CD4-positive, CD25-positive, alpha-beta regulatory T cell (primary cell): ENCODE data around the gene CRLF2. TPM values are rescaled to one million over a fixed set of nuclear protein-coding genes. Genes with fewer than 3 reads are reported as not detected.
"Not testable (repeated sequence)": the region's sequence is repeated elsewhere in the genome, so short reads cannot be mapped to it uniquely, and the experiment has no call there.

Source experiments
- ATAC-seq, 2 donors: fragments of 150-1000 bp; cut with Tn5 transposase; one replicate each; pipeline ENCODE4 v1.10.0; 2021; ENCODE audit warnings: low read depth in 2 of 2, moderate number of reproducible peaks in 2 of 2, moderate library complexity in 1 of 2
- DNase-seq, 3 donors: peaks; one replicate each; pipeline versions ENCODE4 v3.0.0 to v3.0.0-alpha.2; 2012 to 2022; ENCODE audit warnings: mixed read lengths in 1 of 3
- H3K27ac ChIP-seq: one replicate; pipeline ENCODE4 v1.7.0; 2013; ENCODE audit warnings: mild to moderate bottlenecking, low read length; ENCODE audit not compliant: insufficient read depth, poor library complexity, severe bottlenecking
- H3K27me3 ChIP-seq: one replicate; pipeline ENCODE4 v1.7.0; 2013; ENCODE audit warnings: low read length; ENCODE audit not compliant: control insufficient read depth, insufficient read depth
- H3K36me3 ChIP-seq: one replicate; pipeline ENCODE4 v1.7.0; 2013; ENCODE audit warnings: mild to moderate bottlenecking, low read length, moderate library complexity; ENCODE audit not compliant: control insufficient read depth, insufficient read depth
- H3K4me1 ChIP-seq: 2 replicates; pipeline ENCODE4 v1.7.0; 2013; ENCODE audit warnings: mild to moderate bottlenecking, low read length; ENCODE audit not compliant: insufficient read depth, control insufficient read depth, poor library complexity, severe bottlenecking
- H3K4me3 ChIP-seq: one replicate; pipeline ENCODE4 v1.7.0; 2013; ENCODE audit warnings: low read depth, mild to moderate bottlenecking, low read length, moderate library complexity
- H3K9me3 ChIP-seq, 2 experiments: 1 replicate in 1 of 2; 2 replicates in 1 of 2; pipeline ENCODE4 v1.7.0; 2013; ENCODE audit warnings: low read length in 2 of 2, mild to moderate bottlenecking in 1 of 2, moderate library complexity in 1 of 2; ENCODE audit not compliant: control insufficient read depth in 2 of 2
- H3K27ac Mint-ChIP-seq, 3 donors: one replicate each; pipeline ENCODE4 v1.8.0; 2020 to 2022; ENCODE audit warnings: mild to moderate bottlenecking in 3 of 3, mixed read lengths in 3 of 3, moderate library complexity in 2 of 3
- H3K27me3 Mint-ChIP-seq: one replicate; pipeline ENCODE4 v1.8.0; 2022; ENCODE audit warnings: mild to moderate bottlenecking, mixed read lengths
- H3K36me3 Mint-ChIP-seq: one replicate; pipeline ENCODE4 v1.8.0; 2020; ENCODE audit warnings: mixed read lengths
- H3K4me1 Mint-ChIP-seq, 4 donors: one replicate each; pipeline ENCODE4 v1.8.0; 2020 to 2022; ENCODE audit warnings: mixed read lengths in 4 of 4, mild to moderate bottlenecking in 1 of 4
- H3K4me3 Mint-ChIP-seq, 4 donors: one replicate each; pipeline ENCODE4 v1.8.0; 2020 to 2022; ENCODE audit warnings: mild to moderate bottlenecking in 4 of 4, mixed read lengths in 4 of 4, moderate library complexity in 3 of 4
- H3K9me3 Mint-ChIP-seq, 7 donors: one replicate each; pipeline ENCODE4 v1.8.0; 2020 to 2022; ENCODE audit warnings: mixed read lengths in 7 of 7, mild to moderate bottlenecking in 3 of 7, moderate library complexity in 2 of 7
- polyA plus RNA-seq, 4 donors: library from polyadenylated mRNA; unstranded; fragments of 300-500 nt; fragmentation: Illumina TruSeq; gene quantifications; one replicate each; pipeline ENCODE4 v1.2.3, GENCODE V29; 2021
- total RNA-seq: library from RNA; stranded (reverse); gene quantifications from one replicate; pipeline ENCODE4 v1.2.3, GENCODE V29; 2022

Gene CRLF2
- total and polyA plus RNA-seq, 5 donors from 2014 or later = 1.2 to 1.4 TPM; not detected in 3

DNA sequence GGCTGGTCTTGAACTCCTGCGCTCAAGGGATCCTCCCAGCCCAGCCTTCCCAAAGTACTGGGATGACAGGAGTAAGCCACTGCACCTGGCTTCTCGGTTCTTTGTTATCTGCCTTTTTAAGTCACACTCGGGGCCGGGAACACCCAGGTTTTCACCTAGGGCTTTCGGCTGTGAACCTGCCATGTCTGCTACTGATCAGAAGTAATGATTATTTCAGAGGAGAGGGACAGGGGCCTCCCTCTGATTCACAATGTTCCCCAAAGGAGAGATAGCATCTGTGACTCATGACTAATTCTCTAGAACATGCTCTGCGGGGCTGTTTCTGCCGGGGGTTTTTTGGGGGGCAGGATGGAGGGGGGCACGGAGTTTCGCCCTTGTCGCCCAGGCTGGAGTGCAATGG is 26.9 kb downstream of the CRLF2 start:
- DNase-seq = no peak
- Histone ChIP-seq H3K36me3 (no peaks in the 10 kb centered on the region), H3K4me1 (no peaks in the 10 kb centered on the region), H3K27me3 (no peaks in the 10 kb centered on the region), H3K4me3 (no peak overlapping the region), H3K9me3 (no peaks in the 10 kb centered on the region), H3K27ac (no peak overlapping the region)
- Mint-ChIP-seq H3K27ac (no peak overlapping the region), H3K4me3 (no peak overlapping the region), H3K27me3 (no peaks in the 10 kb centered on the region), H3K9me3 (peaks cover 0 to 5% (median 0%) of the 10 kb centered on the region in 7 donors), H3K36me3 (no peaks in the 10 kb centered on the region), H3K4me1 (peaks cover 0 to 2% (median 1%) of the 10 kb centered on the region in 4 donors)
- ATAC-seq = no peak

GRCh38 chrX:1182211-1182610 is 30.2 kb downstream of the CRLF2 start:
- Mint-ChIP-seq H3K27me3 (no peaks in the 10 kb centered on the region), H3K36me3 (no peaks in the 10 kb centered on the region), H3K9me3 (peaks cover 0 to 3% (median 0%) of the 10 kb centered on the region in 7 donors), H3K27ac (no peak overlapping the region), H3K4me1 (peaks cover 0 to 2% (median 1%) of the 10 kb centered on the region in 4 donors), H3K4me3 (no peak overlapping the region)
- Histone ChIP-seq H3K27ac (no peak overlapping the region), H3K4me1 (no peaks in the 10 kb centered on the region), H3K36me3 (no peaks in the 10 kb centered on the region), H3K4me3 (no peak overlapping the region), H3K9me3 (no peaks in the 10 kb centered on the region), H3K27me3 (no peaks in the 10 kb centered on the region)
- no peak for ATAC-seq
- DNase-seq = no peak

GRCh38 chrX:1181661-1182060 is 30.8 kb downstream of the CRLF2 start:
- not testable (repeated sequence) for H3K4me3 ChIP-seq, H3K9me3 ChIP-seq, H3K4me1 ChIP-seq, H3K4me1 Mint-ChIP-seq, H3K9me3 Mint-ChIP-seq, H3K27me3 Mint-ChIP-seq, DNase-seq, H3K27me3 ChIP-seq, H3K36me3 ChIP-seq, H3K27ac Mint-ChIP-seq, ATAC-seq, H3K36me3 Mint-ChIP-seq, H3K27ac ChIP-seq
- H3K4me3 Mint-ChIP-seq = peak overlapping the region in 1 of 4 donors; percentile 32

GRCh38 chrX:1181170-1181569 is 31.3 kb downstream of the CRLF2 start:
- Histone ChIP-seq H3K36me3 (no peaks in the 10 kb centered on the region), H3K4me3 (no peak overlapping the region), H3K9me3 (no peaks in the 10 kb centered on the region), H3K4me1 (no peaks in the 10 kb centered on the region), H3K27me3 (no peaks in the 10 kb centered on the region), H3K27ac (no peak overlapping the region)
- Mint-ChIP-seq H3K4me1 (peaks cover 0 to 2% (median 1%) of the 10 kb centered on the region in 4 donors), H3K27ac (no peak overlapping the region), H3K4me3 (no peak overlapping the region), H3K36me3 (no peaks in the 10 kb centered on the region), H3K9me3 (peaks cover 0 to 3% (median 0%) of the 10 kb centered on the region in 7 donors), H3K27me3 (no peaks in the 10 kb centered on the region)
- no peak for DNase-seq
- ATAC-seq = no peak

GRCh38 chrX:1178580-1179057 is 33.8 kb downstream of the CRLF2 start:
- Histone ChIP-seq H3K9me3 (no peaks in the 10 kb centered on the region), H3K27me3 (no peaks in the 10 kb centered on the region), H3K36me3 (no peaks in the 10 kb centered on the region), H3K4me1 (no peaks in the 10 kb centered on the region), H3K4me3 (no peak overlapping the region), H3K27ac (no peak overlapping the region)
- DNase-seq = peak in 2 of 3 donors; percentile 50
- Mint-ChIP-seq H3K36me3 (no peaks in the 10 kb centered on the region), H3K27ac (no peak overlapping the region), H3K4me3 (no peak overlapping the region), H3K27me3 (no peaks in the 10 kb centered on the region), H3K4me1 (no peaks in the 10 kb centered on the region), H3K9me3 (peaks cover 0 to 3% (median 0%) of the 10 kb centered on the region in 7 donors)
- ATAC-seq = no peak

DNA sequence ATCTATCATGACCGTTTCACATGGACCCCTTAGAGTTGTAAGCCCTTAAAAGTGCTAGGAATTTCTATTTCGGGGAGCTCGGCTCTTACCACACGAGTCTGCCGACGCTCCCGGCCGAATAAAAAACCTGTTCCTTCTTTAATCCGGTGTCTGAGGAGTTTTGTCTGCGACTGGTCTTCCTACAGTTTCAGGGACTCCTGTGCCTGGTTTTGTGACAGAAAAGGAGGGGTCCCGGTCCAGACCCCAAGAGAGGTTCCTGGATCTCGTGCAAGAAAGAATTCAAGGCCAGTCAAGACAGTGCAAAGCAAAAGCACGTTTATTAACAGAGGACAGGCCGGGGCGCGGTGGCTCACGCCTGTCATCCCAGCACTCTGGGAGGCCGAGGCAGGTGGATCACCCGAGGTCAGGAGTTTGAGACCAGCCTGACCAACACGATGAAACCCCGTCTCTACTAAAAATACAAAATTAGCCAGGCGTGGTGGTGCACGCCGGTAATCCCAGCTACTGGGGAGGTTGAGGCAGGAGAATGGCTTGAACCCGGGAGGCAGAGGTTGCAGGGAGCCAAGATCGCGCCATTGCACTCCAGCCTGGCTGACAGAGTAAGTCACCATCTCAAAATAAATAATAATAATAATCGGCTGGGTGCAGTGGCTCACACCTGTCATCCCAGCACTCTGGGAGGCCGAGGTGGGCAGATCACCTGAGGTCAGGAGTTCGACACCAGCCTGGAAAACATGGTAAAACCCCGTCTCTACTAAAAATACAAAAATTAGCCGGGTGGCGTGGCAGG is 35.7 kb downstream of the CRLF2 start:
- H3K27me3 ChIP-seq, H3K9me3 Mint-ChIP-seq, H3K27ac Mint-ChIP-seq, H3K36me3 Mint-ChIP-seq, H3K27ac ChIP-seq, H3K36me3 ChIP-seq, ATAC-seq, H3K27me3 Mint-ChIP-seq, H3K4me1 ChIP-seq, H3K4me1 Mint-ChIP-seq, H3K9me3 ChIP-seq, H3K4me3 ChIP-seq, H3K4me3 Mint-ChIP-seq: not testable (repeated sequence)
- DNase-seq = peak in 1 of 3 donors; percentile 41

DNA sequence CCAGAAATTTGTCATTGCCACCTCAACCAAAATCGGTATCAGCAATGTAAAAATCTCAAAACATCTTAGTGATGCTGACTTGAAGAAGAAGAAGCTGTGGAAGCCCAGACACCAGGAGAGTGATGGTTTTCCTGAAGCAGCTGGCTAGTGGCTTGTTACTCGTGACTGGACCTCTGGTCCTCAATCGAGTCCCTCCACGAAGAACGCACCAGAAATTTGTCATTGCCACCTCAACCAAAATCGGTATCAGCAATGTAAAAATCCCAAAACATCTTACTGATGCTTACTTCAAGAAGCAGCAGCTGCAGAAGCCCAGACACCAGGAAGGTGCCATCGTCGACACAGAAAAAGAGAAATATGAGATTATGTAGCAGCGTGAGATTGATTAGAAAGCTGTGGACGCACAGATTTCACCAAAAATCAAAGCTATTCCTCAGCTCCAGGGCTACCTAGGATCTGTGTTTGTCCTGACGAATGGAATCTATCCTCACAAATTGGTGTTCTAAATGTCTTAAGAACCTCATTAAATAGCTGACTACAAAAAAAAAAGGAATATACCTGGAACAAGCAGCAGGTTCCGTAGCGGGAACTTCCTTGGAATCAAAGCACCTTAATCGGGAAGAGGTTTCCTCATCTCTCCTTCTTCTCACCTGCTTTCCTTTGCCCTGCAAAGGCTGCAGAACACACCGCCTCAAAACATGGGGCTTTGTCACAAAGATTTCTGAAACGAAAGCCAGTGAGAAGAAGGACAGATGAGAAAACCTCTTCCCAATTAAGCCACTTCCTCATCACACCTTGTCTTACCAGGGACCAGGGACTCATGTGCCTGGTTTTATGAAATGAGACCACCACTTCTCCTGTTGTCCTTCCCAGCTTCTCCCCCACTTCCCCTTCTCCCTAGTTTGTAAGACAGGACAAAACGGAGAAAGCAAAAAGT is 37.6 kb downstream of the CRLF2 start:
- H3K27me3 Mint-ChIP-seq, H3K27ac Mint-ChIP-seq, H3K27me3 ChIP-seq, H3K4me3 ChIP-seq, H3K4me1 ChIP-seq, ATAC-seq, H3K36me3 Mint-ChIP-seq, H3K4me1 Mint-ChIP-seq, H3K9me3 Mint-ChIP-seq, H3K36me3 ChIP-seq, H3K4me3 Mint-ChIP-seq, H3K27ac ChIP-seq, H3K9me3 ChIP-seq: not testable (repeated sequence)
- peak in 1 of 3 donors; percentile 42 for DNase-seq
